SU-DHL-6 (cell line): ENCODE results near the gene TANGO6.

Experiments used
- CTCF ChIP-seq: fragments of 200-600 bp; sonication (generic); IDR thresholded peaks from one replicate; pipeline ENCODE4 v1.5.1; 2017; ENCODE audit warnings: antibody characterized with exemption, mild to moderate bottlenecking, low read length, moderate library complexity; ENCODE audit not compliant: insufficient read depth, poor library complexity, severe bottlenecking
- EZH2phosphoT487 ChIP-seq: fragments of 200-600 bp; sonication (generic), shearing (Covaris generic); conservative IDR thresholded peaks from 2 replicates; pipeline ENCODE4 v1.6.1; 2018; ENCODE audit warnings: mild to moderate bottlenecking, antibody characterized with exemption, low read length, moderate library complexity, mixed read lengths

DNA sequence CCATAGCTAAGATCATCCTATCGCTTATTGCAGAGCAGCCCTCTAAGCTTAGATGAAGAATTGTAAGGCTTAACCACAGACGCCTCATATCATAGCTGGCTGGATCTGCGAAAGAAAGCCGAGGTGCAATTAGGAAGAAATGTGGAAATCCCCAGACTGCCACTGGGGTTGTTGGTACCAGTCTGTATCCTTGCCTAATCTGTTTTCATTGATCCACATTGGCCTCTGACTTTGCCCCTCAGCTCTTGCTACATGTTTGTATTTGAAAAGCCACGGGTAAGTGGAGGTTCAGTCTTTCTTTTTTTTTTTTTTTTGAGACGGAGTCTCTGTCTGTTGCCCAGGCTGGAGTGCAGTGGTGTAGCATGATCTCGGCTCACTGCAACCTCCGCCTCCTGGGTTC is 48.9 kb downstream of the TANGO6 start:
- TF ChIP-seq CTCF: no peak
- no peak for TF ChIP-seq EZH2phosphoT487
